Neutrophil (primary cell): Measurements from ENCODE around the gene SYT15.
"Not testable (repeated sequence)": the region's sequence is repeated elsewhere in the genome, so short reads cannot be mapped to it uniquely, and the experiment has no call there.

Experiments used
- H3K27ac ChIP-seq: fragments of 200-600 bp; sonication (generic); 2 replicates; pipeline ENCODE4 v1.5.1; 2016; ENCODE audit warnings: mild to moderate bottlenecking, moderate library complexity
- H3K27me3 ChIP-seq: fragments of 200-600 bp; sonication (generic); 2 replicates; pipeline ENCODE4 v1.6.0; 2016; ENCODE audit warnings: mild to moderate bottlenecking
- H3K36me3 ChIP-seq: fragments of 200-600 bp; sonication (generic); 2 replicates; pipeline ENCODE4 v1.5.1; 2017
- H3K4me1 ChIP-seq, 2 experiments: fragments of 200-600 bp in 1 of 2; sonication (generic) in 1 of 2; 1 replicate in 1 of 2; 2 replicates in 1 of 2; pipeline versions ENCODE4 v1.5.1 to v1.6.1; 2013 to 2016; ENCODE audit warnings: low read depth in 1 of 2, low read length in 1 of 2, mild to moderate bottlenecking in 1 of 2, moderate library complexity in 1 of 2; ENCODE audit not compliant: control insufficient read depth in 1 of 2, insufficient read depth in 1 of 2
- H3K4me3 ChIP-seq, 2 experiments: fragments of 200-600 bp in 1 of 2; sonication (generic) in 1 of 2; 1 replicate in 1 of 2; 2 replicates in 1 of 2; pipeline ENCODE4 v1.5.1; 2013 to 2016; ENCODE audit warnings: low read depth in 1 of 2, low read length in 1 of 2, mild to moderate bottlenecking in 1 of 2, moderate library complexity in 1 of 2
- H3K9me3 ChIP-seq: fragments of 200-600 bp; sonication (generic); 2 replicates; pipeline ENCODE4 v1.5.1; 2016
- CTCF ChIP-seq: fragments of 200-600 bp; sonication (generic); IDR thresholded peaks from 2 replicates; pipeline ENCODE4 v1.5.1; 2016; ENCODE audit warnings: antibody characterized with exemption

The SYT15 gene

DNA sequence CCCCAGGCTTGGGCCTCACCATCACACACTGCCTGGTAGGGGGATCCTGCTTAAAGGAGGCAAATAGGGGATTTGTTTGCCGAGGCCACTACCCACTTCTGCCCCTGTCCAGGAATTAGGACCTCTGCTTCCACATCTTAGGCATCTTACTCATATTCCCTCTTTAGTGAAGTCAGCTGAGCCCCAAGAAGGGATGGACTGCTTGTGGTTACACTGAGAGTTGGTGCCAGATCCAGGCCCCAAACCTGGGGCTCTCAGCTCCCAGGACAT, 20.9 kb upstream of the SYT15 start:
- no peak overlapping the region for H3K4me3 ChIP-seq
- H3K36me3 ChIP-seq = no peaks in the 10 kb centered on the region
- no peak overlapping the region for H3K27ac ChIP-seq
- H3K27me3 ChIP-seq = peaks cover 83% of the 10 kb centered on the region
- no peaks in the 10 kb centered on the region for H3K4me1 ChIP-seq
- no peak for TF ChIP-seq CTCF
- no peaks in the 10 kb centered on the region for H3K9me3 ChIP-seq

DNA sequence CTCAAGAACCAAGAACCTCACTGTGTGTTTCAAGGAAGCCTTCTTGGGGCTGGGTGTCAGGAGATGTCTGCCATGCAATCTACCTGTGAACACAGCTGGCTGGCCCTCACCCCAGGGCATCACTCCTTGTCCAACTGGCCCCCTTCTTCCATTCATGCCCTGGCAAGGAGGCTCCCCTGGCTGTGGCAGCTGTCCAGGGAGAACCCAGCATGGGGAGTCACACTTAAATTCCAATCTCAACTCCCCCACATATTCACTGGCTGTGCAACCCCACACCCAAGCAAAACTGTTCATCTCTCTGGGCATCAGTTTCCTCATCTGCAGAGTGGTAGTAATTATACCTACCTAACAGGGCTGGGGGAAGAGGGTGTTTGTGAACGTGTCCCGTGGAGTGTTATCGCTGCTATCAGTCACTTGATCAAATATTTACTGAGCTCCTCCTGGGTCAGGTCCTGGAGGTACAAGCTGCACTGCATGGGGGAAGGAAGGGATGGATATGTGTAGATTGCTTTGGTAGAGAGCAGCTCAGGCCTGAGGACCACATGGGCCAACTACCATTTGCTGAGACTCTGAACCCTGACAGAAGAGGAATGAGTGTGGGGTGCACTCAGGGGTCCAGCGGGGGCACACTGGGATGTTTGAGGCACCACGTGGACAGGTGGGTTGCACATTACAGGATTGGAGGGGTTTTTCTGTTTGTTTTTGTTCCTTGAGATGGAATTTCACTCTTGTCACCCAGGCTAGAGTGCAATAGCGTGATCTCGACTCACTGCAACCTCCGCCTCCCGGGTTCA, 20.3 kb upstream of the SYT15 start:
- Histone ChIP-seq H3K27me3 (peaks cover 78% of the 10 kb centered on the region), H3K27ac (no peak overlapping the region), H3K4me1 (no peaks in the 10 kb centered on the region), H3K4me3 (no peak overlapping the region), H3K9me3 (no peaks in the 10 kb centered on the region), H3K36me3 (no peaks in the 10 kb centered on the region)
- no peak for TF ChIP-seq CTCF

DNA sequence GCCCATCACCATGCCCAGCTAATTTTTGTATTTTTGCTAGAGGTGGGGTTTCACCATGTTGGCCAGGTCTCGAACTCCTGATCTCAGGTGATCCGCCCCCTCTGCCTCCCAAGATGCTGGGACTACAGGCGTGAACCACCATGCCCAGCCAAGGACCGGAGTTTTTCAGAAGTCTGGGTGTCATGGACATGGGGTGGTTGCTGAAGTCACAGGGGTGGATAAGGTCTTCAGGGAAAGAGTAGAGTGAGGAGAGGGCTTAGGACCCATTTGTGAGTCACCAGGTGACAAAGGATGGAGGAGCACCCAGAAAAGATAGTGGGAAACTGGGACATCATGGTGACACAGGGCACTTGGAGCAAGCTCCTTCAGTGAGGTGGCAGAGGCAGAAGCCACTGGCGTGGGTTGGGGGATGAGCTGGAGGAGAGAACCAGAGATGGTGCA, 19.7 kb upstream of the SYT15 start:
- no peak overlapping the region for H3K4me3 ChIP-seq
- TF ChIP-seq CTCF = no peak
- peaks cover 74% of the 10 kb centered on the region for H3K27me3 ChIP-seq
- H3K27ac ChIP-seq = no peak overlapping the region
- no peaks in the 10 kb centered on the region for H3K9me3 ChIP-seq
- no peaks in the 10 kb centered on the region for H3K4me1 ChIP-seq
- H3K36me3 ChIP-seq = no peaks in the 10 kb centered on the region

GRCh38 chr10:46560381-46560780, 18.5 kb upstream of the SYT15 start:
- Histone ChIP-seq H3K9me3 (no peaks in the 10 kb centered on the region), H3K27ac (no peak overlapping the region), H3K4me3 (no peak overlapping the region), H3K36me3 (no peaks in the 10 kb centered on the region), H3K27me3 (peaks cover 63% of the 10 kb centered on the region), H3K4me1 (no peaks in the 10 kb centered on the region)
- TF ChIP-seq CTCF = no peak

DNA sequence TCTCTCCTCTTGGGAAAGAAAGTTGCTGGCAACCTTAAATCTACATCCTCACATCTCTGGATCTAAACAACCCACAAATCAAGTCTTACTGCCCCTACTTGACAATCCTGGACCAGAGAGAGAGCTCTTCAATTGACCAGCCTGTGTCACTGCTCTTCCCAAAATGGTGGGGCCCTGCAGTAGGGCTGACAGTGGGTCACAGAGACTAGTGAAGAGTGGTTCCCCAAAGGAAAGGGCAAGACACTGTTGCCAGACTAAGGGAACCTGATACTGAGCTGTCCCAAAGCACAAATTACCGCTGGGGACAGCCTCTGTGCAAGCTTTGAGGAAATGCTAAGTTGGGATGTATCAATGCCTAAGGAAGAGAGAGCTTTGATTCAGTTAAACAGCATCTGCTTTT, 18.0 kb upstream of the SYT15 start:
- TF ChIP-seq CTCF = no peak
- H3K36me3 ChIP-seq = no peaks in the 10 kb centered on the region

DNA sequence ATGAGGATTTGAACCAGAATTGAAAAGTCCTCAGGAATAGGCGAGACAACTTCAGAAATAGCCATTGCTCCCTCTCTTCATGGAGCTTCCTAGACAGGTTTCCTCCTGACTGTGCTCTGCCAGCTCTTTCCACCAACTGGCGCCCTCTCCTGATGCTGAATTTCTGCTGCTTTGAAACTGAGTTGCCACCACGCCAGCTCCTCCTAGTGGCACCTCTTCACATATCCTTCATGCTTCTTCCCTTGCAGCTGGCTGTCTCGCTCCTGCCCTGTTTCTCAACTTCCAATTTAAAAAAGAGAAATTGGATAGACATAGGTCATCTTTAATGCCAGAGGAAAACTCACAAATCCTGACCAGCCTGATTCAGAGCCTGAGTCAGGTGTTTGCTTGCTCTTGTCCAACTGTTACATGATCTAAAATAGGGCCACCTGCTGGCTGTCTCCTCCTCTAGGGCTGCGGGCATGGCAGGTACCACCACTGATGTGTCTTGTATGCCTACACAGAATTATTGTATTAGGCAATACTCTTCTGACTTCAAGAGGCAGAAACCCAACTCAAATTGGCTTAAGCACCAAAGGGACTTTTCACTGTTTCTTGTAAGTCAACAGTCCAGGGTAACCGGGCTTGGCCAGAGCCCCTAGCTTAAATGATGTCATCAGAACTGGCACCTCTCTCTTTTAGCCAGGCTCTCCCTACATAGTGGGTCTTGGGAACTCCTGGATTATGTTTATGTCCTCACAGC, 13.2 kb upstream of the SYT15 start:
- H3K9me3 ChIP-seq, H3K27me3 ChIP-seq, H3K4me1 ChIP-seq, H3K27ac ChIP-seq, H3K36me3 ChIP-seq, H3K4me3 ChIP-seq: not testable (repeated sequence)

More for the DNA sequence above, 18.0 kb upstream of the SYT15 start:
- H3K27me3 ChIP-seq = peaks cover 57% of the 10 kb centered on the region
- H3K4me1 ChIP-seq = no peaks in the 10 kb centered on the region
- no peak overlapping the region for H3K27ac ChIP-seq
- H3K4me3 ChIP-seq = no peak overlapping the region
- H3K9me3 ChIP-seq = no peaks in the 10 kb centered on the region

DNA sequence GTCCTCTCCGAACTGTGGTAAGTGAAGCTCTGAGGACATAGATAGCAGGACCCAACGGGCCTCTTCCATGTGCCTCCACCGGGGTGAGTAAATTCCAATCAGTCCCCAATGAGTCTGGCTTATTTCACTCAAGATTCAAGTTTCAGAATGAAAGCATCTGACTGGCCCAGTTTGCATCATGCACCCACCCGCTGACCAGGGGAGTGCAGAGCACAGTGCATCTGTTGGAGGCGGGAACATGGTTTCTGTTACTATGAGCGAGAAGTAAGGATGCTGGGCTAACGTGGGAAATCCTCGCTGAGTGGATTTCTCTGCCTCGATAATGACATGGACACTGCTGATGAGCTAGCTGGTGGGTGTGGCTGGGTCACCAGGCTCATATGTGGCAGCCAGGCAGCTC, 11.8 kb upstream of the SYT15 start:
- H3K9me3 ChIP-seq, H3K4me1 ChIP-seq, H3K27ac ChIP-seq, H3K27me3 ChIP-seq, H3K36me3 ChIP-seq, H3K4me3 ChIP-seq: not testable (repeated sequence)

DNA sequence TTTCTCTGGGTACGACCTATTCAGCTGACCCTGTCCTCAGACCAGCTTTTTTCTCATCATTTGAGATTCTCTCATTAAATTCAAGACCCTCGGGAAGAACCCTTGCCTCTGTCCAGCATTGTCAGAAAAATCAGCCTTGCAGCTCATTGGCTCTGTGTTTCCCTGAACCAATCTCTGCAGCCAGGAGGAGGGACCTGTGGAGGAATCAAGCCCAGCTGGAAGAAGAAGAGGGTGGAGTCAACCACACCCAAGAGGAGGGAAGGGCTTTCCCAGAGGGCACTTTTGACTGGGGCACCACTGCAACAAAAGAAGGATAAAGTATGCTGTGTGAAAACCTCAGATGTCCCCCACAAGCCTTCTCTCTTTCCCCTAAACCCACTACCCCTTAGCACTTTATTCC, 8.3 kb upstream of the SYT15 start:
- H3K9me3 ChIP-seq, H3K27me3 ChIP-seq, H3K36me3 ChIP-seq, H3K4me3 ChIP-seq, H3K4me1 ChIP-seq, H3K27ac ChIP-seq: not testable (repeated sequence)

DNA sequence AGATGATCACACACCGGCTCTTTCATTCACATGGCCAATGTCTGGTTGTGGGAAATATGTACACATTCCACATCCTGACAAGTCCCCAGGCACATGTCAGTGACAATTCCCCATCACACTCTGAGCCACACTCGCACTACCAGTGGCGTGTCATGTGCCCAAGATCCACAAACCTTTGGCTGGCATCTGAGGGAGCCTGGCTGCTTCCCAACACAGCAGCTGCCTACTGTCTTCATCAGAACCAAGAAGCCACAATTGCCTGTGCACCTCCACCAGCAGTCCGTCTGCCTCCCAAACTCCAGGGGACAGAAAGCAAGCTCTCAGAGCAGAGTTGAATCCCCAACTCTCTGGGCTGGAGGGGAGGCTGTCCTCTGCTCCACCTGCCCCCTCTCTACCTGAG, 6.2 kb upstream of the SYT15 start:
- H3K4me1 ChIP-seq, H3K27me3 ChIP-seq, H3K27ac ChIP-seq, H3K36me3 ChIP-seq, H3K9me3 ChIP-seq, H3K4me3 ChIP-seq: not testable (repeated sequence)
